NOMO-1 treated with dmso at 0.1 percent for 144 hours (cell line): Measurements from ENCODE around the gene SENP6.
"Not testable (repeated sequence)": the region's sequence is repeated elsewhere in the genome, so short reads cannot be mapped to it uniquely, and the experiment has no call there.

ENCODE experiments used
- DNase-seq: peaks from one replicate; lab custom pipeline; 2025; ENCODE audit not compliant: unreplicated experiment; lab: John Stamatoyannopoulos, UW

Gene SENP6, protein sequence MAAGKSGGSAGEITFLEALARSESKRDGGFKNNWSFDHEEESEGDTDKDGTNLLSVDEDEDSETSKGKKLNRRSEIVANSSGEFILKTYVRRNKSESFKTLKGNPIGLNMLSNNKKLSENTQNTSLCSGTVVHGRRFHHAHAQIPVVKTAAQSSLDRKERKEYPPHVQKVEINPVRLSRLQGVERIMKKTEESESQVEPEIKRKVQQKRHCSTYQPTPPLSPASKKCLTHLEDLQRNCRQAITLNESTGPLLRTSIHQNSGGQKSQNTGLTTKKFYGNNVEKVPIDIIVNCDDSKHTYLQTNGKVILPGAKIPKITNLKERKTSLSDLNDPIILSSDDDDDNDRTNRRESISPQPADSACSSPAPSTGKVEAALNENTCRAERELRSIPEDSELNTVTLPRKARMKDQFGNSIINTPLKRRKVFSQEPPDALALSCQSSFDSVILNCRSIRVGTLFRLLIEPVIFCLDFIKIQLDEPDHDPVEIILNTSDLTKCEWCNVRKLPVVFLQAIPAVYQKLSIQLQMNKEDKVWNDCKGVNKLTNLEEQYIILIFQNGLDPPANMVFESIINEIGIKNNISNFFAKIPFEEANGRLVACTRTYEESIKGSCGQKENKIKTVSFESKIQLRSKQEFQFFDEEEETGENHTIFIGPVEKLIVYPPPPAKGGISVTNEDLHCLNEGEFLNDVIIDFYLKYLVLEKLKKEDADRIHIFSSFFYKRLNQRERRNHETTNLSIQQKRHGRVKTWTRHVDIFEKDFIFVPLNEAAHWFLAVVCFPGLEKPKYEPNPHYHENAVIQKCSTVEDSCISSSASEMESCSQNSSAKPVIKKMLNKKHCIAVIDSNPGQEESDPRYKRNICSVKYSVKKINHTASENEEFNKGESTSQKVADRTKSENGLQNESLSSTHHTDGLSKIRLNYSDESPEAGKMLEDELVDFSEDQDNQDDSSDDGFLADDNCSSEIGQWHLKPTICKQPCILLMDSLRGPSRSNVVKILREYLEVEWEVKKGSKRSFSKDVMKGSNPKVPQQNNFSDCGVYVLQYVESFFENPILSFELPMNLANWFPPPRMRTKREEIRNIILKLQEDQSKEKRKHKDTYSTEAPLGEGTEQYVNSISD

DNA sequence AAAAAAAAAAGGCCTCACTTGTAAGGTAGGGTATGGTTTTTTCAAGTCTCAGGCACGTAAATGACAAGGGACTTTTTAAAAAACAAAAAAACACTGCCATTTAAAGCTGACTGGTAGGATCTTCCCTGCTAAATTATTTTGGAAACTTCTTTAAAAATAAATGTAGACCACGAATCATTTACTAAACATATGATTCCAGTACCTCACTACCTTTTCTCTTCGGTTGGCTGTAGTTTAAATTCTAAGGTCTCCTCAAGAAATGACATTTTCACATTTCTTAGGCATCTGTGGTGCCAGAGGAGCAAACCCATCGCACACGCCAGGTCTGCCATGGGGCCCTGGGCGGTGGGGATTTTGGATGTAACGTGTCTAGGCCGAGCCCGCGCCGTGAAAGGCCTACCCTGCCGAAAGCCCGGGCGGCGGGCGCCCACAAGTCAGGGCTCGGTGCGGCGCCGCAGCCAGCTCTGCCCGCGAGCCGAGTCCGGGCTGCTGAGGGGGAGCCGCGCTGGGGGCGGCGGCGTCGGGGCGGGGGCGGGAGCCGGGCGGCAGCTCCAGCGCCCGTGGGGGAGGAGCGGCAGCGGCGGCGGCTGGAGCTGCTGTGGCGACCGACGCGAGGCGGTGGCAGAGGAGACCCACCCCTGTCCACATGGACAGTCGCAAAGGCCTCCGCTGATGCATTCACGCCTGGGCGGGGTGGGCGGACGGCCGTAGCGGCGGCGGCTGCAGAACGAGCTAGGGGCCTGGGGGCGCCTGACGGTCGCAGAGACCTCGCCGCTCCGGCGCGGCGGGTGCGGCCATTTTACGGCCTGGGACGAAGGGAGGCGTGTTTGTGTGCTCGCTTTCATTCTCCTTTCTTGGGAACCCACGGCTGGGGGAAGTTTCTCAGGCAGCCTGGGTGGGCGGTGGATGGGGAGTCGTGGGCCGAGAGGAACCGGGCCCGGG, at the start of gene SENP6:
SENP6 (plus strand) TSS at position 577 of the 942 bp plus-strand sequence. CDS start 645 bp downstream, outside the sequence.
- DNase-seq = peak; percentile 51

DNA sequence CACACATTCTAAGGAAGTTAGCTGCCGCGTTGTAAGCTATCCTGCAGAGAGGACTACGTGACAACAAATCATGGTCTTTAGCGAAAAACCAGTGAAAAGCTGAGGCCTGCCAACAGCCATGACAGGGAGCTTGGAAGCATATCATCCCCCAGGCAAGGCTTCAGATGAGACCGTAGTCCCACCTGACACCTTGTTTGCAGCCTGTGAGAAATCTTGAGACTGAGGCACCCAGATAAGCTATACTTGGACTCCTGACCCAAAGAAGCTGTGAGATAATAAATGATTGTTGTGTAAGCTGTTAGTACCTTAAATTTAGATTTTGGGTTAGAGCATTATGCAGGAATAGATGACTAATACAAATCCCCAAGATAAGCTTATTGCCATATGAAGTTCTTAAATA, 45.4 kb upstream of the SENP6 start:
- DNase-seq = no peak

DNA sequence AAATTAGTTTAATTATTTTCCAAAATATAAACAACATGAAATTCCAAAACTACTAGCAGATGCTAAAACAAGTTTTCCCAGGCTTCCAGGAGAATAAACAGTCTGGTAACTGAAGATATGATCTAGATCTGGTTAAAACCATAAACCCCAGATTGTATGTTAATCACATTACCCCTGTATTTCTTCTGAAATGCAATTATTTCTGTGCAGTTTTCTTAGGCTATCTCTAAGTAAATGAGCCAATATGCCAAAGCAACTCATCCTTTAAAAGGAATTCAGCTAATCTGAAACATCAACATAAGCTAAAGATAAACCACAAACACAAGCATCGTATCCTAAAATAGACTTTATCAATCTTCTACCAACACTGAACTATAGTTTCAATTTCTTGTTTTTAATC, 44.6 kb upstream of the SENP6 start:
- DNase-seq = no peak

DNA sequence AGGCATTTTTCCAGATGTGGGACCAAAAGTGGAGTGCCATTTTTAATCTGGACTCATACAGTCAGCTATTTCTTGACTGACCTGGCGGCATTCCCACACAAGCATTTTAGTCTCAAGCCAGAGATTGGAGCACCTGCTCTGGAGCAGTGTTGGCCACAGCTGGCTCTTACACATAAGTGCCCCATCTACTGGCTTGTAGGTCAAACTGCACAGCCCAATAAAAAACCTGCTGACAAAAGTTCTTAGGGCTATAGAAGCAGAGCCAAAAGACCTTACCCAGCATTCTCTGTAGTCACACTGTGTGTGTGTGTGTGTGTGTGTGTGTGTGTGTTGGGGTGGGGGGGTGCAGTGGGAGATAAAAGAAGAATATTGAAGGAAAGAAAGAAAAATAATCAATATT, 38.6 kb upstream of the SENP6 start:
- no peak for DNase-seq

DNA sequence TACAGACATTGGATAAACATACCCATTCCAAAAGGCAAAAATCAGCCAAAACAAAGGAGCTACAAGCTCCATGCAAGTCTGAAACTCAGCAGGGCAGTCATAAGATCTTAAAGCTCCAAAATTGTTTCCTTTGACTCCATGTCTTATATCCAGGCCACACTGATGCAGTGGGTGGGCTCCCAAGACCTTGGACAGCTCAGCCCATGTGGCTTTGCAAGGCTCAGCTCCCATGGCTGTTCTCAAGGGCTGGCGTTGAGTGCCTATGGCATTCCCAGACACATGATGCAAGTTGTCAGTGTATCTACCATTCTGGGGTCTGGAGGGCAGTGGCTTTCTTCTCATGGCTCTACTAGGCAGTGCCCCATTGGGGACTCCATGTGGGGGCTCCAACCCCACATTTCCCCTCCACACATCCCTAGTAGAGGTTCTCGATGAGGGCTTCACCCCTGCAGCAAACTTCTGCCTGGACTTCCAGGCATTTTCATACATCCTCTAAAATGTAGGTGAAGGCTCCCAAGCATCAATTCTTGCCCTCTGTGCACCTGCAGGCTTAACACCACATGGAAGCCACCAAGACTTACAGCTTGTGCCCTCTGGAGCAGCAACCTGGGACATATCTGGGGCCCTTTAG, 35.4 kb upstream of the SENP6 start:
- DNase-seq = no peak

DNA sequence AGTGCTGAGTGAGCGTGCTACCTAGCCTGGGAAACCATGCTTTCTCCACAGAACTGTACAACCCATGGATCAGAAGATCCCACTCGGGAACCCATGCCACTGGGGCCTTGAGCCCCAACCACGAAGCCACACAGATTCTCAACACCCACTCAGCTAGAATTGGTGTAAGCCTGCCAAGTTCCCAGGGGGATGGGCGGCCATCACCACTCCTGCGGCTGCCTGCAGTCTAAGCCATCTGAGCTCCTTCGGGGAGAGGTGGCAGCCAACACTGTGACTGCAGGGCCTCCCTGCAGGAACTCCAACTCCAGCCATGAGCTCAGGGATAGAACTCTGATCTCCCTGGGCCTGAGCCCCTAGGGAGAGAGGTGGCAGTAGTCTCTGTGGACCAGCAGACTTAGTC, 33.6 kb upstream of the SENP6 start:
- DNase-seq = no peak

DNA sequence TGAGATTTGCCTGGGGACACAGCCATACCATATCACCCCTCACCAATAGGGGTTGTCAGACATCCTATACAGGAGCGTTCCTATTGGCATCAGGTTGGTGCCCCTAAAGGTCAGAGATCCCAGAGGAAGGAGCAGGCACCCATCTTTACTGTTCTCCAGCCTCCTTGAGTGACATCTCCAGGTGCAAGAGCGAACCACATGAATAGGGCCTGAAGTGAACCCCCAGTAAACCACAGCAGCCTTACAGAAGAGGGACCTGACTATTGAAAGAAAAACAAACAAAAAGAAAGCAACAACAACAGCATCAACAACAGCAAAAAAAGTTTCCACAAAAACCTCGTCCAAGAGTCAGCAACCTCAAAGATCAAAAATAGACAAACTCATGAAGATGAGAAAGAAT, 32.7 kb upstream of the SENP6 start:
- no peak for DNase-seq

DNA sequence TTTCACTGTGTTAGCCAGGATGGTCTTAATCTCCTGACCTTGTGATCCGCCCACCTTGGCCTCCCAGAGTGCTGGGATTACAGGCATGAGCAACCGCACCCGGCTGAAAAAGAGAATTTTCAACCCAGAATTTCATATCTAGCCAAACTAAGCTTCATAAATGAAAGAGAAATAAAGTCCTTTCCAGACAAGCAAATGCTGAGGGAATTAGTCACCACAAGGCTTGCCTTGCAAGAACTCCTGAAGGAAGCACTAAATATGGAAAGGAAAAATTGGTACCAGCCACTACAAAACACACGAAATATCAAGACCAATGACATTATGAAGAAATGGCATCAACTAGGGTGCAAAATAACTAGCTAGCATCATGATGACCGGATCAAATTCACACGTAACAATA, 31.0 kb upstream of the SENP6 start:
- DNase-seq = not testable (repeated sequence)

DNA sequence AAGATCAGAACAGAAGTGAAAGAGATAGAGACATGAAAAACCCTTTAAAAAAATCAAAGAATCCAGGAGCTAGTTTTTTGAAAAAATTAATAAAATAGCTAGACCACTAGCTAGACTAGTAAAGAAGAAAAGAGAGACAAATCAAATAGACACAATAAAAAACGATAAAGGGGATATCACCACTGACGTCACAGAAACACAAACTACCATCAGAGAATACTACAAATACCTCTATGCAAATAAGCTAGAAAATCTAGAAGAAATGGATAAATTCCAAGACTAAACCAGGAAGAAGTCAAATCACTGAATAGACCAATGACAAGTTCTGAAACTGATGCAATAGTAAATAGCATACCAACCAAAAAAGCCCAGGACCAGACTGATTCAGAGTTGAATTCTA, 29.6 kb upstream of the SENP6 start:
- no peak for DNase-seq

DNA sequence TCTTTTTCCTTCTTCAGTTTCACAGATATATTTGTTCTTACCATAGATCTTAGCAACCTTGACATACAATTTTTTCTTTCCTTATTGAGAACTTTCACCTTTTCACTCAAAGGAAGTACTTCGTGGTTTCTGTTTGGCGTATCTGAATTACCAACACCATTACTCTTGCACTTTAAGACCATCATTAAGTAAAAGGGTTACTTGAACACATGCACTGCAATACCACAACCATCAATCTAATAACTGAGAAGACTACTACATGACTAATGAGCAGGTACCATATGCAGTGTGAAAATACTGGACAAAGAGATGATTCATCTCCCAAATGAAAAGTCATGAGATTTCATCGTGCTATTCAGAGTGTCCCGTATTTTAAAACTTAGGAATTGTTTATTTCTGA, 21.7 kb upstream of the SENP6 start:
- DNase-seq = no peak

DNA sequence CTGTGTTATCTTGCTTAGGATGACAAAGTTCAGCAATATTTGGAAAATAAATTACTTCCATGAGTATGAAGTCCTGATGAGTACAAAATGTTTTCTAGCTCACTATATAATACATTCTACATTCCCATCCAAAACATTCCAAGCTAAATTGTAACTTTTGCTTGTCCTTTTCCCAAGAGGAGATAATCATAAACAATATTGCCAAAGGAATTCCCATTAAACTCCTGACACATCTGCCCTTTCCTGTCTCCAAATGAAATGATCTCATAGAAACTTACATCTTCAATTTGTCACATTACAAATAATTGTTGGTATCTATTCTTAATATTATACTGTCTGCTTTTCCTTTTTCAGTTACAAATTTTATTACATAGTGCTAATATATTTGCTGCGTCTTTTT, 20.4 kb upstream of the SENP6 start:
- DNase-seq = no peak

DNA sequence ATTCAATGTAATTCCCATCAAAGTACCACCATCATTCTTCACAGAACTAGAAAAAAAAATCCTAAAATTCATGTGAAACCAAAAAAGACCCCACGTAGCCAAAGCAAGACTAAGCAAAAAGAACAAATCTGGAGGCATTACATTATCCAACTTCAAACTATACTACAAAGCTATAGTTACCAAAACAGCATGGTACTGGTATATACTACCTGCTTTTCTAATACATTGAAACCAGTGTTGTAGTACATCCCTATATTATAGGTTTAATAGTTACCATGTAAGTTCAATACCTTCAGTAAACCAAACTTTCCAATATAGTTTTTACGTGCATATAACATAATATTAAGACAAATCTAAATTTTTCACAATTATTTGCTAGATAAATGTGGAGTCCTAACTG, 17.1 kb upstream of the SENP6 start:
- DNase-seq = not testable (repeated sequence)

DNA sequence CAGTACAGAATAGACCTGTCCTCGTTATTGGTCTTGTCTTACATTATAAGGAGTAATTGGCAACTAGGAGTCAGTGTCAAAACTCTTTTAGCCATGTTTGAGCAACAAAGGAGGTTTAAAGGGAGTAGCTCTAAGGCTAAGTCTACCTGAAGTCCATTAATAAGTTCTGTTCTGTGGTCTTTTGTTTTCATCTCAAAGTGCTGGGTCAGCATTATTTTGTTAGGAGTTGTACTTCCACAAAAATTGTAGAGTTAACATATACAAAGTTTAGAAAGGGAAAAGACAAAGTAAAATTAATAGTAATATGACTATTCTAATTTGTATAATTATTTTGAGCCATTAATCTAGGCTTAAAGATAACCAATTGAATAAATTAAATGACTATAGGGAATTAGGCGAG, 12.7 kb upstream of the SENP6 start:
- no peak for DNase-seq

DNA sequence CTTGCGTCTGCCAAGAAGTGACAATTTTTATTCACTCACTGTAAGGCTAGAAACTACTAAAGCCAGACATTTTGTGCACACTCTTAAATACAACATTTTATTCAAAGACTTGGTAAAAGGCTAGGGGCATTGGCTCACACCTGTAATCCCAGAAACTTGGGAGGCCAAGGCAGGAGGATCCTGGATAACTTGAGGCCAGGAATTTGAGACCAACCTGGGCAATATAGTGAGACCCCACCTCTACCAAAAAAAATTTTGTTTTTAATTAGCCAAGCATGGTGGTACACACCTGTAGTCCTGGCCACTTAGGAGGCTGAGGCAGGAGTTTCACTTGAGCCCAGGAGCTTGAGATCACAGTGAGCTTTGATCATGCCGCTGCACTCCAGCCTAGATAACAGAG, 11.3 kb upstream of the SENP6 start:
- DNase-seq = no peak

DNA sequence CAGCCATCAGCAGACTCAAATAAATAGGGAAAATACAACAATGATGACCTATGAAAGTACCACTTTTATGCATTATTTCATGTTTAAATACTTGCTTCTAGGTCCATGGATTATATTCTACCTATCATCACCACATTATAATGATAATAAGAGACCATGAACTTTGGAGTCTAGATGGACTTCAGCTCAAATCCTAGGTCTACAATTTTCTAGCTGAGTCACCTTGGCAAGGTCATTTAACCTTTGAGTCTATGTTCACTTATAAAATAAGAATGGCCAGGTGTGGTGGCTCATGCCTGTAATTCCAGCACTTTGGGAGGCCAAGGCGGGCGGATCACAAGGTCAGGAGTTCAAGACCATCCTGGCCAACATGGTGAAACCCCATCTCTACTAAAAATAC, 5.3 kb upstream of the SENP6 start:
- not testable (repeated sequence) for DNase-seq

DNA sequence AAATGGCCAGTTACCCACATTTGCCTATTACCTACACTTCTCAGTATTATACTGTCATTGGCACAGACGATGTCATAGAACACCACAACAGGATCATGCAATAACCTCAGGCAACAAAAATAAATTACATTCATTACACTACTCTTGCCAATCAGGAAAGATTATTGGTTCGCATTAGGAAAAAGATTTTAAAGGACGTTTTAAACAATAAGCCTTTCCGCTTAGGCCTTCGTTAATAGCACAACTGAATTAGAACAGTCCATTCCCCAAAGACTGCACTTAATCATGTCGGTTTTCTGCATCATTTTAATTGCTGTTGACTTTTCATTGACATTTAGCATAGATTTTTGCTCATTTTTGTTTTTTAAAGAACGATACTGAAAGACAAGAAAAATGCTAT, 912 bp upstream of the SENP6 start:
- DNase-seq = no peak

DNA sequence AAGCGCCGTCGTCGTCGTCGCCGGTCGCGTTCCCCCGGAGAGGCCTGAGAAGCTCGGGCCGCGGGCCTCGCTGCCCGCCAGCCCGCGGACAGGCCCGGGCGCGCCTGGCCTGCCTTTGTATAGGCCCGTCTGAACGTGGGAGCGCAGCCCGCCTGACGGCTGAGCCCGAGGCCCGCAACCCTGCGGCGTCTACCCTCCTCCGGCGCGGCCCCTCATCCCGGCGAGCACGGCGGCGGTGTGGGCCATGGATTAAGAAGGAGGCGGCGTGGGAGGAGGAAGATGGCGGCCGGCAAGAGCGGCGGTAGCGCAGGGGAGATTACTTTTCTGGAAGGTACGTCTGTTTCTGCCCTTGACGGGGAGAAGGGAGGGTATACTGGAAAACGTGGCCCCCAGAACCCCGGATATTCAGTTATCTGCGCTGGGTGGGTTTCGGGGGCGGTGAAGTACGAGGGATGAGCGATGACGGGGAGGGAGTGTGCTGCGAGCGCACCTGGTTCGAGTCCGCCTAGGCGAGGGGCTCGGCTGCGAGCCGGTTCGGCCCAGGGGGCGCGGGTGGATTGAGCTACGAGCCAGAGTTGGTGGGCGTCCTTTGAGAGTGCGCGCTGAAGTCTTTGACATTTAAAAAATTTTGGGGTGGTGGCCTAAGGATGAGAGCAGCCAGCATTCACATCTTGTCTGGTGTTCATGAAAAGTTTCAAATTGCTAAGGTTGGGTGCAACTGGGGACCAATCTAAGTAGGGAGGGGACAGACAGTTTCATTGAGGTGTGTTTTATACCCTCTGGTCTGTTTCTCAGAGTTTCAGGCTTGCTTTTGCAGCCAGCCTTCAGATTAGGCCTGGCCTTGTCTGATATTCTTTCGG, 796 bp downstream of the SENP6 start:
- DNase-seq = no peak

DNA sequence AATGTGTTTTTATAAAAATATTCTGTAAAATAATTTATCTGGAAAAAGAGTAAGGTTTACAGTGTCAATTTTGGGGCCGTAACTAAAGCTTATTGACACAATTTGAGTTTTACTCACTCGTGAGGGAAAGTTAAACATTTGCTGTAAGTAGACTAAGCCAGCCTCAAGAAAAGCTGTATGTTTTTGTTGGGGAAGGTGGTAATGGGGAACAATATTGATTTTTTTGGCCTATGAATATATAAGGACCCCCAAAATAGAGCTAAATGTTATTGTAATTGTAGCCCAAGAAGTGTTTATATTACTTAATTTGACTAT, 1.4 kb downstream of the SENP6 start:
- no peak for DNase-seq

DNA sequence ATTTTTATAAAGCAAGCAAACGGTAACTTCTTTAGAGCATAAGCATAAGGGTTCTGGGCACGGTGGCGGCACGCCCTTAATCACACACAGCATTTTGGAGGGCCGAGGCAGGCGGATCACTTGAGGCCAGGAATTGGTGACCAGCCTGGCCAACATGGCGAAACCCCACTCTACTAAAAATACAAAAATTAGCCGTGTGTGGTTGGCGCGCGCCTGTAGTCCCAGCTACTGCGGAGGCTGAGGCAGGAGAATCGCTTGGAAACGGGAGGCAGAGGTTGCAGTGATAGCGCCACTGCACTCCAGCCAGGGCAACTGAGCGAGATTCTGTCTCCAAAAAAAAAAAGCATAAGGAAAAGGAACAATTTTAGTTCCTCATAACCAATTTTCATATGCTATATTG, 2.6 kb downstream of the SENP6 start:
- DNase-seq = peak; percentile 33
